ENCODE data around the gene TRIM21.

- TF ChIP-seq POLR2A (IDR thresholded peaks at IDR 0.05) (no peak), CTCF (IDR thresholded peaks at IDR 0.05) (no peak)
Measured at GRCh38 chr11:4368286-4368685, 25.2 kb downstream of the TRIM21 start, which contains the start of gene OR52B4.

Data from sigmoid colon (tissue), 3 donors.